Adipocyte (in vitro differentiated cells): ENCODE data around the gene CAMK1G.

Experiments
- DNase-seq: peaks from one replicate; pipeline ENCODE4 v3.0.0-alpha.2; 2015; ENCODE audit warnings: low read depth
- H3K27me3 ChIP-seq: replicated peaks from 2 replicates; pipeline ENCODE4 v1.7.0; 2013; ENCODE audit warnings: mild to moderate bottlenecking, low read length, moderate library complexity; ENCODE audit not compliant: control insufficient read depth, insufficient read depth
- H3K36me3 ChIP-seq: 2 replicates; pipeline ENCODE4 v1.7.0; 2013; ENCODE audit warnings: low read length, mild to moderate bottlenecking, moderate library complexity; ENCODE audit not compliant: control insufficient read depth, insufficient read depth, severe bottlenecking
- H3K4me1 ChIP-seq: 2 replicates; pipeline ENCODE4 v1.7.0; 2013; ENCODE audit warnings: mild to moderate bottlenecking, low read length, moderate library complexity; ENCODE audit not compliant: control insufficient read depth, insufficient read depth
- H3K4me3 ChIP-seq: 2 replicates; pipeline ENCODE4 v1.7.0; 2013; ENCODE audit warnings: mild to moderate bottlenecking, low read length, moderate library complexity
- H3K9ac ChIP-seq: 2 replicates; pipeline ENCODE4 v1.7.0; 2013; ENCODE audit warnings: mild to moderate bottlenecking, low read length, moderate library complexity
- H3K9me3 ChIP-seq: 2 replicates; pipeline ENCODE4 v1.7.0; 2013; ENCODE audit warnings: mild to moderate bottlenecking, low read length, moderate library complexity; ENCODE audit not compliant: control insufficient read depth

The CAMK1G gene

DNA sequence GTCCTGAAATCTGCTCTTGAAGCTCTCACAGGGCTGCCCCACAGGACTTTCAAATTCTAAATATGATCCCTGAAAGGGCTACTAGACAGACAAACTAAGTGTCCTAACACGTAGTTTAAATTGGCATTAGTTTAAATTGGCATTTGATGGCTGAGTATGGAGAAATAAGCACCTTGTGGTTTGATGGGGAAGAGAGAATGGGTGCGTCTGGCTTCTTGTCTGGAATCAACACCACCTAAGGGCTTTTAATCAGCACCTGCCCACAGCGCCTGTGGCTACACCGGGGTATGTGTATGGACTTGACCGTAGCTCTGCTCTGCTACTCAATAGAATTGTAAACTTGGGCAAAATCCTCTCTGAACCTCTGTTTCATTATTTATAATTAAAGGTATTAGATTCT, 74.4 kb downstream of the CAMK1G start:
- Histone ChIP-seq H3K36me3 (no peaks in the 10 kb centered on the region), H3K4me1 (peaks cover 11% of the 10 kb centered on the region), H3K9me3 (no peaks in the 10 kb centered on the region), H3K27me3 (no peaks in the 10 kb centered on the region), H3K9ac (no peak overlapping the region), H3K4me3 (no peak overlapping the region)
- no peak for DNase-seq

- DNase-seq, result no peak
Observed at GRCh38 chr1:209659909-209660308, 76.4 kb downstream of the CAMK1G start.

DNA sequence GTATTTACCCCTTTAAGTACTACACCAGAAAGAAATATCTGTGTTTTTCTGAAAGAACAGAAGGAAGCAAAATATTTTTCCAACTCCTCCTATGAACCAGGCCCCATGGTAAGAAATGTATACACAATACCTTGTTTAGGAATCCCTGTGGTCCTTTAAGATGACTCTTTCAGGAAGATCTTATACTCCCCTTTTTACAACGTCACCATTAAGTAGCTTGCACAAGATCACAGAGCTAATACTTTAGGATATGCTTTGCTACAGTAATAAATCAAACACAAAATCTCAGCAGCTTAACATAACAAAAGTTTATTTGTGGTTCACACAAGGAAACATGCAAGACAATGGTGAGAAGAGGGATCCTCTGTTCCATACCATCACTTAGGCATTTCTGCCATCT, 77.6 kb downstream of the CAMK1G start:
- Histone ChIP-seq H3K27me3 (no peaks in the 10 kb centered on the region), H3K9ac (no peak overlapping the region), H3K4me1 (peaks cover 37% of the 10 kb centered on the region), H3K36me3 (no peaks in the 10 kb centered on the region), H3K4me3 (no peak overlapping the region), H3K9me3 (no peaks in the 10 kb centered on the region)
- no peak for DNase-seq

More at GRCh38 chr1:209659909-209660308, 76.4 kb downstream of the CAMK1G start:
- Histone ChIP-seq H3K36me3 (no peaks in the 10 kb centered on the region), H3K9me3 (no peaks in the 10 kb centered on the region), H3K4me1 (peaks cover 31% of the 10 kb centered on the region), H3K9ac (no peak overlapping the region), H3K4me3 (no peak overlapping the region), H3K27me3 (no peaks in the 10 kb centered on the region)

DNA sequence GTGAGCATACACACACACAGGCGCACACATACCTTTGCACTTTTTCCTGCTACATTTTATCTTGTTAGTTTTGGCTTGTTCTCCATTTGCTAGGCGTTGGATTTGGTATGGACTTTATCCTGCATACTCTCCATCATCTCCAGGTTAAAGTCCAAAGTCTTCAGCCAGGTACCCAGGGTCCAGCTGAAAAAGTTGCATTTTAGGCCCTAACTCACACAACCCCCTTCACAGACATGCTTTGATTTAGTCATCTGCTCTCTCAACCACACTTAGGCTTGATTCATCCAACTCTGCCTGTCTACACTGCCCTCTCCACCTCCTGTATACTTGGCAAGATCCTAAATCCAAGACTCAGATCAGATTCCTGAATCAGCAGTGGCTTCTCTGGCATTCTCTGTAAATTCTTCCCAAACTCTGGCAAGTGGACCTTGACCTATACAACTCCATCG, 79.4 kb downstream of the CAMK1G start:
- Histone ChIP-seq H3K9me3 (no peaks in the 10 kb centered on the region), H3K27me3 (no peaks in the 10 kb centered on the region), H3K36me3 (no peaks in the 10 kb centered on the region), H3K9ac (no peak overlapping the region), H3K4me3 (no peak overlapping the region), H3K4me1 (peaks cover 47% of the 10 kb centered on the region)
- DNase-seq, result no peak
